Lower lobe of right lung (tissue), 2 donors: ENCODE results near the gene ABRACL. TPM values are rescaled to one million over a fixed set of nuclear protein-coding genes. Genes with fewer than 3 reads are reported as not detected.
"Not testable (repeated sequence)": the region's sequence is repeated elsewhere in the genome, so short reads cannot be mapped to it uniquely, and the experiment has no call there.

Experiments used
- ATAC-seq, 2 donors: fragments of 200-7000 bp; cut with Tn5 transposase; one replicate each; pipeline ENCODE4 v1.9.1; 2020 to 2022; ENCODE audit warnings: mild to moderate bottlenecking in 2 of 2, moderate library complexity in 2 of 2
- DNase-seq: peaks from one replicate; pipeline ENCODE4 v3.0.0-alpha.2; 2020
- H3K27ac ChIP-seq: fragments of 200-600 bp; one replicate; pipeline ENCODE4 v1.8.0; 2022
- H3K27me3 ChIP-seq: fragments of 200-600 bp; one replicate; pipeline ENCODE4 v1.8.0; 2022; ENCODE audit warnings: low read depth
- H3K36me3 ChIP-seq: fragments of 200-600 bp; one replicate; pipeline ENCODE4 v1.8.0; 2022; ENCODE audit warnings: mild to moderate bottlenecking
- H3K4me1 ChIP-seq: fragments of 200-600 bp; one replicate; pipeline ENCODE4 v1.8.0; 2022
- H3K4me3 ChIP-seq: fragments of 200-600 bp; one replicate; pipeline ENCODE4 v1.8.0; 2022; ENCODE audit warnings: mild to moderate bottlenecking
- H3K9me3 ChIP-seq: fragments of 200-600 bp; one replicate; pipeline ENCODE4 v1.8.0; 2022
- CTCF ChIP-seq: fragments of 200-600 bp; IDR thresholded peaks from one replicate; pipeline ENCODE4 v1.8.0; 2022; ENCODE audit warnings: antibody characterized with exemption, mild to moderate bottlenecking
- intact Hi-C: fragments of 100-400 bp; cut with DNase I; formaldehyde crosslinking; loops from one replicate; pipeline ENCODE4 v1.11.0; 2022
- total RNA-seq: library from RNA; stranded (reverse); fragmentation: NEBNext Ultra II Directional; extraction: Animal tissue kit (Norgen Biotek cat#: 25700); gene quantifications from one replicate; pipeline ENCODE4 v1.2.1, GENCODE V29; 2021
- donor health status: DM: no; HTN: yes; CAD: no; lungs with severe emphysema.

The ABRACL gene
- total RNA-seq, 1 donor from 2014 or later, result 42.4 TPM

GRCh38 chr6:139044250-139044649, 15.7 kb downstream of the ABRACL start:
- TF ChIP-seq CTCF, result no peak
- Histone ChIP-seq H3K4me1 (no peaks in the 10 kb centered on the region), H3K27ac (no peak overlapping the region), H3K36me3 (peaks cover 11% of the 10 kb centered on the region), H3K9me3 (no peaks in the 10 kb centered on the region), H3K4me3 (no peak overlapping the region), H3K27me3 (no peaks in the 10 kb centered on the region)
- intact Hi-C loops, result no loop called here
- no peak for DNase-seq
- no peak for ATAC-seq

- Histone ChIP-seq H3K36me3 (no peaks in the 10 kb centered on the region), H3K27ac (no peak overlapping the region), H3K4me1 (no peaks in the 10 kb centered on the region), H3K4me3 (no peak overlapping the region), H3K27me3 (no peaks in the 10 kb centered on the region), H3K9me3 (no peaks in the 10 kb centered on the region)
- no peak for DNase-seq
- intact Hi-C loops, result no loop called here
- no peak for TF ChIP-seq CTCF
- no peak for ATAC-seq
These were observed 19.1 kb downstream of the ABRACL start for GRCh38 chr6:139047677-139048076.

GRCh38 chr6:139048912-139049311, 20.4 kb downstream of the ABRACL start:
- H3K9me3 ChIP-seq, intact Hi-C loops, H3K4me3 ChIP-seq, ATAC-seq, DNase-seq, H3K36me3 ChIP-seq, H3K4me1 ChIP-seq, H3K27ac ChIP-seq, H3K27me3 ChIP-seq: not testable (repeated sequence)

- H3K27ac ChIP-seq, H3K27me3 ChIP-seq, H3K9me3 ChIP-seq, H3K36me3 ChIP-seq, ATAC-seq, H3K4me1 ChIP-seq, H3K4me3 ChIP-seq, DNase-seq, intact Hi-C loops: not testable (repeated sequence)
These were observed 21.7 kb downstream of the ABRACL start for GRCh38 chr6:139050131-139050769.

GRCh38 chr6:139050770-139051313, 22.3 kb downstream of the ABRACL start:
- Histone ChIP-seq H3K36me3 (no peaks in the 10 kb centered on the region), H3K27ac (no peak overlapping the region), H3K9me3 (no peaks in the 10 kb centered on the region), H3K27me3 (no peaks in the 10 kb centered on the region), H3K4me3 (no peak overlapping the region), H3K4me1 (no peaks in the 10 kb centered on the region)
- ATAC-seq (no peak), DNase-seq (no peak)
- TF ChIP-seq CTCF, result no peak
- intact Hi-C loops, result no loop called here

- no peaks in the 10 kb centered on the region for H3K9me3 ChIP-seq
- H3K27ac ChIP-seq, result no peak overlapping the region
- no peak for TF ChIP-seq CTCF
- H3K36me3 ChIP-seq, result no peaks in the 10 kb centered on the region
- no peak for DNase-seq
- no peaks in the 10 kb centered on the region for H3K27me3 ChIP-seq
- intact Hi-C loops, result no loop called here
- H3K4me1 ChIP-seq, result no peaks in the 10 kb centered on the region
- no peak for ATAC-seq
- H3K4me3 ChIP-seq, result no peak overlapping the region
These were observed 23.0 kb downstream of the ABRACL start for GRCh38 chr6:139051396-139052060.
